OCI-LY1 (cell line): Measurements from ENCODE around the gene OR5A2.

Experiments used
- H2AFZ ChIP-seq: fragments of 200-600 bp; sonication (generic), shearing (Covaris generic); 2 replicates; pipeline ENCODE4 v1.6.0; 2014; ENCODE audit warnings: antibody characterized with exemption, mild to moderate bottlenecking, low read length
- H3F3A ChIP-seq: fragments of 200-600 bp; sonication (generic), shearing (Covaris generic); 2 replicates; pipeline ENCODE4 v1.6.0; 2014; ENCODE audit warnings: mild to moderate bottlenecking, antibody characterized with exemption, low read length, moderate library complexity; ENCODE audit not compliant: insufficient read depth
- H3K27ac ChIP-seq: fragments of 200-600 bp; sonication (generic); 2 replicates; pipeline ENCODE4 v1.5.1; 2014; ENCODE audit warnings: low read length, mixed run types, mild to moderate bottlenecking, low read depth; ENCODE audit not compliant: poor library complexity, severe bottlenecking
- H3K27me3 ChIP-seq: fragments of 200-600 bp; sonication (generic); 2 replicates; pipeline ENCODE4 v1.6.0; 2014; ENCODE audit warnings: antibody characterized with exemption, mild to moderate bottlenecking, low read length, moderate library complexity; ENCODE audit not compliant: insufficient read depth
- H3K36me3 ChIP-seq: fragments of 200-600 bp; sonication (generic); 2 replicates; pipeline ENCODE4 v1.6.1; 2014; ENCODE audit warnings: mild to moderate bottlenecking, antibody characterized with exemption, low read length, moderate library complexity, mixed read lengths; ENCODE audit not compliant: insufficient read depth
- H3K4me1 ChIP-seq: fragments of 200-600 bp; sonication (generic); 2 replicates; pipeline ENCODE4 v1.5.1; 2014; ENCODE audit warnings: mild to moderate bottlenecking, low read length, moderate library complexity; ENCODE audit not compliant: insufficient read depth, severe bottlenecking
- H3K4me2 ChIP-seq: fragments of 200-600 bp; sonication (generic), shearing (Covaris generic); 2 replicates; pipeline ENCODE4 v1.6.1; 2014; ENCODE audit warnings: low read length
- H3K4me3 ChIP-seq: fragments of 200-600 bp; sonication (generic); 2 replicates; pipeline ENCODE4 v1.5.1; 2014; ENCODE audit warnings: low read length, low read depth, mild to moderate bottlenecking, mixed read lengths; ENCODE audit not compliant: poor library complexity, severe bottlenecking
- H3K79me2 ChIP-seq: fragments of 200-600 bp; shearing (Covaris generic); 2 replicates; pipeline ENCODE4 v1.6.1; 2016; ENCODE audit warnings: mixed run types, low read length, mixed read lengths; ENCODE audit not compliant: insufficient read depth
- H3K9ac ChIP-seq: fragments of 200-600 bp; sonication (generic), shearing (Covaris generic); 2 replicates; pipeline ENCODE4 v1.6.1; 2014; ENCODE audit warnings: mild to moderate bottlenecking, low read length, mixed read lengths
- H3K9me2 ChIP-seq: fragments of 200-600 bp; sonication (generic), shearing (Covaris generic); 2 replicates; pipeline ENCODE4 v1.6.1; 2014; ENCODE audit warnings: low read depth, mild to moderate bottlenecking, low read length, mixed read lengths
- H3K9me3 ChIP-seq: fragments of 200-600 bp; shearing (Covaris generic); 2 replicates; pipeline ENCODE4 v1.6.1; 2014; ENCODE audit warnings: low read length, mixed read lengths
- H4K20me1 ChIP-seq: fragments of 200-600 bp; sonication (generic), shearing (Covaris generic); 2 replicates; pipeline ENCODE4 v1.6.0; 2016; ENCODE audit warnings: mild to moderate bottlenecking, low read length; ENCODE audit not compliant: insufficient read depth
- EZH2 ChIP-seq: fragments of 200-600 bp; sonication (generic), shearing (Covaris generic); IDR thresholded peaks from 2 replicates; pipeline ENCODE4 v1.8.0; 2017; ENCODE audit warnings: borderline replicate concordance, mixed run types, mild to moderate bottlenecking, antibody characterized with exemption, low read length, moderate library complexity, mixed read lengths
- TF ChIP-seq, protein P1 (sequence below): fragments of 200-600 bp; sonication (generic), shearing (Covaris generic); IDR thresholded peaks from 2 replicates; pipeline ENCODE4 v1.5.1; 2017; ENCODE audit warnings: mild to moderate bottlenecking, antibody characterized with exemption, low read length, moderate library complexity, mixed read lengths

Gene OR5A2

DNA sequence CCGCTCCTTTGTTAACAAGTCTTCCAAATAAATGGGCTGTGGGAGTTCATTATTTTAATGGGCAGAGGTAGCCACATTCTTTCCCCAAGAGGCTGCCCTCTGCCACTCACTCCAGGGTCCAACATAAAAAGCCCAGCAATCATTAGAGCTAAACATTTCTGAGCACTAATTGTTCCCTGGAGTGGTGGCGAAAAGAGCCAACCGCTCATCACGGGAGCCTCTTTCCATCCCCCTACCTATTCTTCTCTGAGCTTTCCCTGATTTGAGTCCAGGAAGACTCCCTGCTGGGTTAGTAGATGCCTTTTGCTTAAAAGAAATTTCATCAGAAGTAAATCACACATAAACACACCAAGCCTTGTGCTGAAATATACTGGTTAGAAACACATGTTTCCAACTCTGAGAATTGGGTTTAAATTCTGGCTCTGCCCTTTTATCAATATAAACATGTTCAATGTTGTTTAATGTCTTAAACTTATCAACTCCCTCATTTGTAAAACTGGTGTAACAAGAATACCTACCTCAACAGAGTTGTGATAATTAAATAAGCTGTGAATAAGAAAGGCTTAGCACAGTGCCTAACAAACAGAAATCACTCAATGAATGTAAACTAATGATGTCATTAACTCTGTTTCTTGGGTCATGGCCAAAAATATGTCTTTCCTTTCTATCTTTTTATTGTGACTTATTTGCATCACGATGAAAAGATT lies at the start of gene OR5A2:
Gene OR5A2, minus strand, starts transcription at position 53 of the 707 bp plus-strand sequence. CDS start 3,460 bp downstream, outside the sequence.
- Histone ChIP-seq H3K9me3 (no peaks in the 10 kb centered on the region), H3K4me1 (no peaks in the 10 kb centered on the region), H2AFZ (no peak within 1 kb of the TSS), H3K36me3 (no peaks in the 10 kb centered on the region), H3K4me2 (no peak within 1 kb of the TSS), H3K4me3 (no peak within 1 kb of the TSS), H3F3A (no peaks in the 10 kb centered on the region), H3K27me3 (no peaks in the 10 kb centered on the region), H4K20me1 (no peaks in the 10 kb centered on the region), H3K9me2 (no peaks in the 10 kb centered on the region), H3K27ac (no peak within 1 kb of the TSS), H3K79me2 (no peaks in the 10 kb centered on the region), H3K9ac (no peak within 1 kb of the TSS)
- no peak for TF ChIP-seq EZH2
- TF ChIP-seq, protein P1, sequence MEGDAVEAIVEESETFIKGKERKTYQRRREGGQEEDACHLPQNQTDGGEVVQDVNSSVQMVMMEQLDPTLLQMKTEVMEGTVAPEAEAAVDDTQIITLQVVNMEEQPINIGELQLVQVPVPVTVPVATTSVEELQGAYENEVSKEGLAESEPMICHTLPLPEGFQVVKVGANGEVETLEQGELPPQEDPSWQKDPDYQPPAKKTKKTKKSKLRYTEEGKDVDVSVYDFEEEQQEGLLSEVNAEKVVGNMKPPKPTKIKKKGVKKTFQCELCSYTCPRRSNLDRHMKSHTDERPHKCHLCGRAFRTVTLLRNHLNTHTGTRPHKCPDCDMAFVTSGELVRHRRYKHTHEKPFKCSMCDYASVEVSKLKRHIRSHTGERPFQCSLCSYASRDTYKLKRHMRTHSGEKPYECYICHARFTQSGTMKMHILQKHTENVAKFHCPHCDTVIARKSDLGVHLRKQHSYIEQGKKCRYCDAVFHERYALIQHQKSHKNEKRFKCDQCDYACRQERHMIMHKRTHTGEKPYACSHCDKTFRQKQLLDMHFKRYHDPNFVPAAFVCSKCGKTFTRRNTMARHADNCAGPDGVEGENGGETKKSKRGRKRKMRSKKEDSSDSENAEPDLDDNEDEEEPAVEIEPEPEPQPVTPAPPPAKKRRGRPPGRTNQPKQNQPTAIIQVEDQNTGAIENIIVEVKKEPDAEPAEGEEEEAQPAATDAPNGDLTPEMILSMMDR: no peak

GRCh38 chr11:59475176-59475575 lies 49.0 kb upstream of the OR5A2 start:
- no peaks in the 10 kb centered on the region for H3K36me3 ChIP-seq
- TF ChIP-seq EZH2: no peak
- no peaks in the 10 kb centered on the region for H3K79me2 ChIP-seq
- no peaks in the 10 kb centered on the region for H3K9me2 ChIP-seq
- H3K4me3 ChIP-seq: no peak overlapping the region
- no peak overlapping the region for H2AFZ ChIP-seq
- H4K20me1 ChIP-seq: no peaks in the 10 kb centered on the region
- H3K9me3 ChIP-seq: no peaks in the 10 kb centered on the region
- no peak overlapping the region for H3K9ac ChIP-seq
- no peak overlapping the region for H3K27ac ChIP-seq
- H3F3A ChIP-seq: no peaks in the 10 kb centered on the region
- H3K27me3 ChIP-seq: no peaks in the 10 kb centered on the region
- H3K4me2 ChIP-seq: no peak overlapping the region
- no peaks in the 10 kb centered on the region for H3K4me1 ChIP-seq

DNA sequence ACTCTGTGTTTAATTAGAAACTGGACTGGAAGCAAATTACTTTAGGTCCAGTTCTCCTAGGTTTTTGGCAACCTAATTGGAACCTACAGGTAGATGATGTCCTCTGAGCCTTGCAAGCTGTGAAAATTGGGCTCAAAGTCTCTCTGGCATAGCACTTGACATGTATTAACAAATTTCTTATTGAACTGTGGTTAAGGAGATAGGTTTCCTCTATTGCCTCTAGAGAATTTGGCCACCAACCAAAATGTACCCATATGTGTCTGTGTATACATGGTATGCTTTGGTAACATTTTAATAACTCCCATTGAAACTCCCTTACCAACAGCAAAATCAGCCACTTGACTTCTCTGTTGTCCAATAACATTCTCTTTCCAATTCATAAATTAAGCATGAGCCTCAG lies 46.8 kb upstream of the OR5A2 start, which contains the start of gene OR4D10:
Gene OR4D10, plus strand, starts transcription at position 301 of the 400 bp plus-strand sequence. CDS start 4,115 bp downstream, outside the sequence.
- TF ChIP-seq EZH2: no peak
- TF ChIP-seq, protein P1: no peak
- no peak within 1 kb of the TSS for H2AFZ ChIP-seq

More for the DNA sequence above, 46.8 kb upstream of the OR5A2 start, which contains the start of gene OR4D10:
- no peaks in the 10 kb centered on the region for H3K9me3 ChIP-seq
- H3F3A ChIP-seq: no peaks in the 10 kb centered on the region
- H3K4me3 ChIP-seq: no peak within 1 kb of the TSS
- no peaks in the 10 kb centered on the region for H4K20me1 ChIP-seq
- no peaks in the 10 kb centered on the region for H3K36me3 ChIP-seq
- no peaks in the 10 kb centered on the region for H3K27me3 ChIP-seq
- no peak within 1 kb of the TSS for H3K4me2 ChIP-seq
- no peak within 1 kb of the TSS for H3K9ac ChIP-seq
- H3K27ac ChIP-seq: no peak within 1 kb of the TSS
- no peaks in the 10 kb centered on the region for H3K79me2 ChIP-seq
- H3K4me1 ChIP-seq: no peaks in the 10 kb centered on the region
- no peaks in the 10 kb centered on the region for H3K9me2 ChIP-seq
